Caco-2 (cell line): Measurements from ENCODE around the gene CEACAM16. TPM values are rescaled to one million over a fixed set of nuclear protein-coding genes. Genes with fewer than 3 reads are reported as not detected.

Source experiments
- BruUV-seq: library from RNA; stranded (reverse); fragments of 400-500 nt; replicated peaks from 2 replicates; lab custom pipeline; 2021; lab: Mats Ljungman, UMichigan
- CTCF ChIA-PET: fragments of 300-600 bp; sonication (Branson Sonifier 250); formaldehyde crosslinking; loops from one replicate; lab custom pipeline; 2022; ENCODE audit warnings: antibody characterized with exemption; lab: Charles Lee
- POLR2A ChIA-PET: fragments of 300-600 bp; sonication (Branson Sonifier 250); formaldehyde crosslinking; loops from one replicate; lab custom pipeline; 2022; ENCODE audit warnings: antibody characterized with exemption; lab: Charles Lee
- DNase-seq, 2 experiments: peaks; one replicate each; pipeline versions ENCODE4 v3.0.0 to v3.0.0-alpha.2; 2020 to 2022
- H3K27me3 ChIP-seq: replicated peaks from 2 replicates; pipeline ENCODE4 v1.6.0; 2011; ENCODE audit warnings: low read length; ENCODE audit not compliant: control insufficient read depth, insufficient read depth
- H3K36me3 ChIP-seq: 2 replicates; pipeline ENCODE4 v1.5.1; 2011; ENCODE audit warnings: low read length; ENCODE audit not compliant: control insufficient read depth, insufficient read depth
- H3K4me1 ChIP-seq: fragments of 250-450 bp; sonication (Bioruptor Pico); 2 replicates; pipeline ENCODE4 v1.5.1; 2020; ENCODE audit warnings: mild to moderate bottlenecking
- H3K4me3 ChIP-seq: 2 replicates; pipeline ENCODE4 v1.5.1; 2011; ENCODE audit warnings: low read depth, mild to moderate bottlenecking, control low read depth, low read length
- H3K9me3 ChIP-seq: fragments of 250-450 bp; sonication (Bioruptor Pico); 2 replicates; pipeline ENCODE4 v1.5.1; 2020; ENCODE audit warnings: mild to moderate bottlenecking, moderate library complexity
- H3K27ac Mint-ChIP-seq: one replicate; pipeline ENCODE4 v1.8.0; 2022; ENCODE audit warnings: mixed read lengths; ENCODE audit not compliant: unreplicated experiment
- H3K27me3 Mint-ChIP-seq: one replicate; pipeline ENCODE4 v1.8.0; 2022; ENCODE audit warnings: mixed read lengths; ENCODE audit not compliant: insufficient read depth, unreplicated experiment
- H3K36me3 Mint-ChIP-seq: one replicate; pipeline ENCODE4 v1.8.0; 2022; ENCODE audit warnings: mild to moderate bottlenecking, mixed read lengths; ENCODE audit not compliant: insufficient read depth, unreplicated experiment
- H3K4me1 Mint-ChIP-seq: one replicate; pipeline ENCODE4 v1.8.0; 2022; ENCODE audit warnings: low read depth, mixed read lengths; ENCODE audit not compliant: unreplicated experiment
- H3K4me3 Mint-ChIP-seq: one replicate; pipeline ENCODE4 v1.8.0; 2022; ENCODE audit warnings: mild to moderate bottlenecking, moderate library complexity, mixed read lengths; ENCODE audit not compliant: unreplicated experiment
- H3K9me3 Mint-ChIP-seq: one replicate; pipeline ENCODE4 v1.8.0; 2022; ENCODE audit warnings: mixed read lengths; ENCODE audit not compliant: unreplicated experiment
- intact Hi-C: fragments of 100-400 bp; cut with micrococcal nuclease; formaldehyde crosslinking; loops from one replicate; pipeline ENCODE4 v1.10.0; 2022; ENCODE audit not compliant: unreplicated experiment
- total RNA-seq: library from RNA; stranded (reverse); gene quantifications from 2 replicates; pipeline ENCODE4 v1.2.3, GENCODE V29; 2022
- TF ChIP-seq, protein P1 (sequence below), 2 experiments: fragments of 200-600 bp in 1 of 2; IDR thresholded peaks; 1 replicate in 1 of 2; 2 replicates in 1 of 2; pipeline versions ENCODE4 v1.5.1 to v1.8.0; 2011 to 2022; ENCODE audit warnings: antibody characterized with exemption in 1 of 2, control low read depth in 1 of 2, inconsistent platforms in 1 of 2, low read depth in 1 of 2, low read length in 1 of 2, mild to moderate bottlenecking in 1 of 2, moderate library complexity in 1 of 2; ENCODE audit not compliant: insufficient read depth in 1 of 2, severe bottlenecking in 1 of 2, unreplicated experiment in 1 of 2

Gene CEACAM16
- total RNA-seq, 1 experiment from 2014 or later: not detected

DNA sequence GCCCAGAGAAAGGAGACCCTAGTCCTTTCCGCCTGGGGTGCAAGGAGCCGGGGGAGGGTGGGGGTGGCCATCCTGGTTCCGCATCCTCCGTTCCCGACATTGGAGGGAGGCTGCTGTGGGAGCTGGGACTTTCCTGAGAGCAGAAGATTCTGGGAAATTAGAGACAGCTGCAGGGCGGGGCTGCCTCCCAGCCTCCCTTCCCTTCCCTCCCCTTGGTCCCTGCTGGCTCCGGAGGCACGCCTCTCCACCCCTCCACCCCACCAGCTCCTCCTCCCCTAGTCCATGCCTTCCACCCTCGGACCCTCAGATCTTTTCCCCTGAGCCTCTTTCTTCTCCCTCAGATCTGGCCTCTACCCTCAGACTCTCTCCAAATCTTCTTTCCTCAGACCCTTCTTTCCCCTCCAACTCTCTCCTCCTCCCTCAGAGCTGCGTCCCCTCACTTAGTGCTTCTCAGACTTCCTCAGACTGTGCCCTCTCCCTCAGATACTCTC is 46.4 kb downstream of the CEACAM16 start:
- ChIA-PET CTCF (interaction anchor here (0.6 to 2.0 kb wide), 2 partner anchors 25 to 173 kb away, joined by 6 read pairs; no protein-coding TSS in a partner anchor), POLR2A (interaction anchor here (0.6 kb wide), 1 partner anchor 28 kb away, joined by 3 read pairs; no protein-coding TSS in a partner anchor)
- no peaks in the 10 kb centered on the region for H3K27me3 ChIP-seq
- peaks cover 39% of the 10 kb centered on the region for H3K4me1 Mint-ChIP-seq
- H3K36me3 Mint-ChIP-seq: peaks cover 22% of the 10 kb centered on the region
- H3K27me3 Mint-ChIP-seq: no peaks in the 10 kb centered on the region
- no TSS peak for BruUV-seq
- no peaks in the 10 kb centered on the region for H3K36me3 ChIP-seq
- H3K9me3 ChIP-seq: no peaks in the 10 kb centered on the region
- DNase-seq: peak in 1 of 2 experiments; percentile 72
- H3K27ac Mint-ChIP-seq: peak overlapping the region; percentile 84
- H3K4me3 Mint-ChIP-seq: peak overlapping the region; percentile 55
- intact Hi-C loops: no loop called here
- H3K4me3 ChIP-seq: no peak overlapping the region
- no peaks in the 10 kb centered on the region for H3K9me3 Mint-ChIP-seq
- H3K4me1 ChIP-seq: peaks cover 64% of the 10 kb centered on the region
- TF ChIP-seq, protein P1, sequence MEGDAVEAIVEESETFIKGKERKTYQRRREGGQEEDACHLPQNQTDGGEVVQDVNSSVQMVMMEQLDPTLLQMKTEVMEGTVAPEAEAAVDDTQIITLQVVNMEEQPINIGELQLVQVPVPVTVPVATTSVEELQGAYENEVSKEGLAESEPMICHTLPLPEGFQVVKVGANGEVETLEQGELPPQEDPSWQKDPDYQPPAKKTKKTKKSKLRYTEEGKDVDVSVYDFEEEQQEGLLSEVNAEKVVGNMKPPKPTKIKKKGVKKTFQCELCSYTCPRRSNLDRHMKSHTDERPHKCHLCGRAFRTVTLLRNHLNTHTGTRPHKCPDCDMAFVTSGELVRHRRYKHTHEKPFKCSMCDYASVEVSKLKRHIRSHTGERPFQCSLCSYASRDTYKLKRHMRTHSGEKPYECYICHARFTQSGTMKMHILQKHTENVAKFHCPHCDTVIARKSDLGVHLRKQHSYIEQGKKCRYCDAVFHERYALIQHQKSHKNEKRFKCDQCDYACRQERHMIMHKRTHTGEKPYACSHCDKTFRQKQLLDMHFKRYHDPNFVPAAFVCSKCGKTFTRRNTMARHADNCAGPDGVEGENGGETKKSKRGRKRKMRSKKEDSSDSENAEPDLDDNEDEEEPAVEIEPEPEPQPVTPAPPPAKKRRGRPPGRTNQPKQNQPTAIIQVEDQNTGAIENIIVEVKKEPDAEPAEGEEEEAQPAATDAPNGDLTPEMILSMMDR (IDR thresholded peaks at IDR 0.05; ENCODE audit: insufficient read depth in 1 of 2, low read depth in 1 of 2, low read length in 1 of 2, severe bottlenecking in 1 of 2, unreplicated experiment in 1 of 2): no peak

DNA sequence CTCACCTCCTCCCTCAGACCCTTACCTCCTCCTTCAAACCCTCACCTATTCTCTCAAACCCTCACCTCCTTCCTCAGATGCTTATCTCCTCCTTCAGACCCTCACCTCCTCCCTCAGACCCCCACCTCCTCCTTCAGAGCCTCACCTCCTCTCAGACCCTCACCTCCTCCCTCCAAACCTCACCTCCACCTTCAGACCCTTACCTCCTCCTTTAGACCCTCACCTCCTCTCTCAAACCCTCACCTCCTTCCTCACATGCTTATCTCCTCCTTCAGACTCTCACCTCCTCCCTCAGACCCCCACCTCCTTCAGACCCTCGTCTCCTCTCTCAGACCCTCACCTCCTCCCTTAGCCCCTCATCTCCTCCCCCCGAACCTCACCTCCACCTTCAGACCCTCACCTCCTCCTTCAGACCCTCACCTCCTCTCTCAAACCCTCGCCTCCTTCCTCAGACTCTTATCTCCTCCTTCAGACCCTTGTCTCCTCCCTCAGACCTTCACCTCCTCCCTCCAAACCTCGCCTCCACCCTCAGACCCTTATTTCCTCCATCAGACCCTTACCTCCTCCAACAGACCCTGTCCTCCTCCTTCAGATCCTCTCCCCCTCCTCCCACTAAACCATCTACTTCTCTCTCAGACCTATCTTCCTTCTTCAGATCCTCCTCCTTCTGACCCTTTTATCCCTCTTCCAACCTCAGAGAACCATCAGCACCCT is 47.1 kb downstream of the CEACAM16 start:
- no TSS peak for BruUV-seq
- Mint-ChIP-seq H3K27me3 (no peaks in the 10 kb centered on the region), H3K4me1 (peaks cover 39% of the 10 kb centered on the region), H3K27ac (peak overlapping the region; percentile 84), H3K36me3 (peaks cover 27% of the 10 kb centered on the region), H3K9me3 (no peaks in the 10 kb centered on the region), H3K4me3 (peak overlapping the region; percentile 87)
- TF ChIP-seq, protein P1 (IDR thresholded peaks at IDR 0.05; ENCODE audit: insufficient read depth in 1 of 2, low read depth in 1 of 2, low read length in 1 of 2, severe bottlenecking in 1 of 2, unreplicated experiment in 1 of 2): no peak
- Histone ChIP-seq H3K4me3 (no peak overlapping the region), H3K27me3 (no peaks in the 10 kb centered on the region), H3K36me3 (no peaks in the 10 kb centered on the region), H3K9me3 (no peaks in the 10 kb centered on the region), H3K4me1 (peaks cover 57% of the 10 kb centered on the region)
- intact Hi-C loops: loop anchor here (2.0 kb wide), 2 partner anchors 25 to 51 kb away; no protein-coding TSS in a partner anchor
- DNase-seq: no peak
- CTCF ChIA-PET: interaction anchor here (0.6 to 1.0 kb wide), 2 partner anchors 24 to 174 kb away, joined by 3 to 6 read pairs; no protein-coding TSS in a partner anchor
- POLR2A ChIA-PET: no interaction called here

DNA sequence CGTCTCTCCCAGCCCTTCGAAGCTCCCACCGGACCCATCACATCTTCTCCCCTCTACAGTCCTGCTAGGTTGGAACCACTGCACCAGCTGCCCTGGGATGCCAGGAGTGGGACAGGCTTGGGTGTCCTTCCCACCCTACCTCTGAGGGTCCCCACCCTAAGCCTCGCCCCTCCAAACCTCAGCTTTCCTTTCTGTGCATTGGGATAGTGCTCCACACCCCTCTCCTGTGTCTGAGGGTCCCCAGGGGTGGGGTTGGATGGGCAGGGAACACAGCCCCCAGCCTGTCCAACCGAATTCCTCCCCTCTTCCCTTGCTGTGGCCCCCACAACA is 47.6 kb downstream of the CEACAM16 start:
- Histone ChIP-seq H3K4me3 (no peak overlapping the region), H3K36me3 (no peaks in the 10 kb centered on the region), H3K9me3 (no peaks in the 10 kb centered on the region), H3K27me3 (no peaks in the 10 kb centered on the region), H3K4me1 (peaks cover 52% of the 10 kb centered on the region)
- ChIA-PET POLR2A (no interaction called here), CTCF (interaction anchor here (1.0 kb wide), 1 partner anchor 24 kb away, joined by 3 read pairs; no protein-coding TSS in a partner anchor)
- H3K27me3 Mint-ChIP-seq: no peaks in the 10 kb centered on the region
- intact Hi-C loops: loop anchor here (2.0 kb wide), 2 partner anchors 24 to 52 kb away; no protein-coding TSS in a partner anchor
- H3K27ac Mint-ChIP-seq: peak overlapping the region; percentile 63
- no peak for DNase-seq
- TF ChIP-seq, protein P1 (IDR thresholded peaks at IDR 0.05; ENCODE audit: insufficient read depth in 1 of 2, low read depth in 1 of 2, low read length in 1 of 2, severe bottlenecking in 1 of 2, unreplicated experiment in 1 of 2): no peak
- H3K9me3 Mint-ChIP-seq: no peaks in the 10 kb centered on the region
- peaks cover 36% of the 10 kb centered on the region for H3K4me1 Mint-ChIP-seq
- H3K36me3 Mint-ChIP-seq: peaks cover 27% of the 10 kb centered on the region
- H3K4me3 Mint-ChIP-seq: peak overlapping the region; percentile 87
- BruUV-seq: no TSS peak
